HEK293 (cell line): ENCODE data around the gene GTF3C1.

Source experiments
- CTCF ChIA-PET: fragments of 350-600 bp; formaldehyde crosslinking; extraction: SDS; loops from one replicate; lab custom pipeline; 2021; ENCODE audit warnings: antibody characterized with exemption; lab: Yijun Ruan, JAX
- POLR2A ChIA-PET: fragments of 300-600 bp; formaldehyde crosslinking; extraction: SDS; loops from one replicate; lab custom pipeline; 2020; ENCODE audit warnings: antibody characterized with exemption, inconsistent platforms; lab: Yijun Ruan, JAX
- H3K27ac ChIP-seq: fragments of 200-500 bp; sonication (Bioruptor generic); 2 replicates; pipeline ENCODE4 v1.5.1; 2014; ENCODE audit warnings: low read depth, low read length, control low read depth, inconsistent platforms; ENCODE audit errors: extremely low read depth
- H3K36me3 ChIP-seq, 2 experiments: fragments of 200-500 bp in 1 of 2; sonication (Bioruptor generic) in 1 of 2; 1 replicate in 1 of 2; 2 replicates in 1 of 2; pipeline ENCODE4 v1.5.1; 2014 to 2017; ENCODE audit warnings: inconsistent platforms in 2 of 2, low read length in 2 of 2; ENCODE audit not compliant: control insufficient read depth in 2 of 2, insufficient read depth in 1 of 2
- H3K4me1 ChIP-seq: fragments of 200-500 bp; sonication (Bioruptor generic); 2 replicates; pipeline ENCODE4 v1.5.1; 2014; ENCODE audit warnings: mild to moderate bottlenecking, low read length, inconsistent platforms; ENCODE audit not compliant: control insufficient read depth, insufficient read depth
- H3K4me3 ChIP-seq: 2 replicates; pipeline ENCODE4 v1.5.1; 2011; ENCODE audit warnings: low read depth, mild to moderate bottlenecking, control low read depth, low read length, moderate library complexity
- H3K9me3 ChIP-seq: fragments of 200-500 bp; sonication (Bioruptor generic); 2 replicates; pipeline ENCODE4 v1.5.1; 2014; ENCODE audit warnings: low read depth, low read length, inconsistent platforms; ENCODE audit not compliant: control insufficient read depth, insufficient read depth
- TCF7L2 ChIP-seq: IDR thresholded peaks from 2 replicates; pipeline ENCODE4 v1.6.1; 2011; ENCODE audit warnings: low read depth, mild to moderate bottlenecking, inconsistent platforms, low read length, moderate library complexity, borderline replicate concordance
- TSHZ1 ChIP-seq: fragments of 450-650 bp; formaldehyde crosslinking; IDR thresholded peaks from 2 replicates; pipeline ENCODE4 v1.5.1; 2016; ENCODE audit warnings: missing biosample characterization, missing genetic modification characterization, borderline replicate concordance
- ZBTB6 ChIP-seq: fragments of 450-650 bp; formaldehyde crosslinking; IDR thresholded peaks from 2 replicates; pipeline ENCODE4 v1.5.1; 2017; ENCODE audit warnings: missing biosample characterization, missing genetic modification characterization
- ZNF169 ChIP-seq: fragments of 450-650 bp; formaldehyde crosslinking; IDR thresholded peaks from 2 replicates; pipeline ENCODE4 v1.5.1; 2016; ENCODE audit warnings: missing biosample characterization, missing genetic modification characterization
- ZNF404 ChIP-seq: fragments of 450-650 bp; formaldehyde crosslinking; IDR thresholded peaks from 2 replicates; pipeline ENCODE4 v1.5.1; 2017; ENCODE audit warnings: missing biosample characterization, missing genetic modification characterization
- ZNF513 ChIP-seq: fragments of 450-650 bp; IDR thresholded peaks from 2 replicates; pipeline ENCODE4 v1.5.1; 2018; ENCODE audit warnings: missing biosample characterization, missing genetic modification characterization
- ZNF544 ChIP-seq: fragments of 450-650 bp; formaldehyde crosslinking; IDR thresholded peaks from 2 replicates; pipeline ENCODE4 v1.5.0; 2017; ENCODE audit warnings: missing biosample characterization, missing genetic modification characterization
- ZNF549 ChIP-seq: fragments of 450-650 bp; IDR thresholded peaks from 2 replicates; pipeline ENCODE4 v1.5.1; 2018; ENCODE audit warnings: missing biosample characterization, missing genetic modification characterization, mild to moderate bottlenecking, inconsistent platforms, moderate library complexity
- ZNF560 ChIP-seq: fragments of 450-650 bp; formaldehyde crosslinking; IDR thresholded peaks from 2 replicates; pipeline ENCODE4 v1.5.1; 2017; ENCODE audit warnings: missing biosample characterization, missing genetic modification characterization, borderline replicate concordance
- ZNF580 ChIP-seq: fragments of 450-650 bp; formaldehyde crosslinking; IDR thresholded peaks from 2 replicates; pipeline ENCODE4 v1.5.1; 2016; ENCODE audit warnings: missing biosample characterization, missing genetic modification characterization
- ZNF645 ChIP-seq: fragments of 450-650 bp; formaldehyde crosslinking; IDR thresholded peaks from 2 replicates; pipeline ENCODE4; 2016; ENCODE audit warnings: missing biosample characterization, missing genetic modification characterization
- ZNF654 ChIP-seq: fragments of 450-650 bp; formaldehyde crosslinking; IDR thresholded peaks from 2 replicates; pipeline ENCODE4 v1.5.1; 2016; ENCODE audit warnings: low read depth, missing biosample characterization, missing genetic modification characterization

The GTF3C1 gene

GRCh38 chr16:27468941-27469531, 80.7 kb downstream of the GTF3C1 start:
- ChIA-PET POLR2A (no interaction called here), CTCF (no interaction called here)
- no peaks in the 10 kb centered on the region for H3K4me1 ChIP-seq
- no peak overlapping the region for H3K4me3 ChIP-seq
- H3K36me3 ChIP-seq, result peaks cover 12 to 99% of the 10 kb centered on the region in 2 experiments; a peak in 2 of 3 replicates
- H3K27ac ChIP-seq, result no peak overlapping the region
- no peak for TF ChIP-seq ZNF404 (tag by site-specific recombination)
- TF ChIP-seq ZNF513 (tag by site-specific recombination), result peak; percentile 27; the same call in 1 of the 2 replicates
- no peaks in the 10 kb centered on the region for H3K9me3 ChIP-seq

GRCh38 chr16:27465483-27465879, 84.2 kb downstream of the GTF3C1 start:
- Histone ChIP-seq H3K9me3 (no peaks in the 10 kb centered on the region), H3K27ac (no peak overlapping the region), H3K4me3 (no peak overlapping the region), H3K4me1 (no peaks in the 10 kb centered on the region), H3K36me3 (peaks cover 12 to 99% of the 10 kb centered on the region in 2 experiments; a peak in 2 of 3 replicates)
- ChIA-PET CTCF (no interaction called here), POLR2A (interaction anchor here (0.7 kb wide), 1 partner anchor 84 kb away, joined by 3 read pairs; no protein-coding TSS in a partner anchor)
- no peak for TF ChIP-seq ZNF580
- TF ChIP-seq TCF7L2, result no peak
- no peak for TF ChIP-seq ZNF645 (tag by site-specific recombination)
- TF ChIP-seq TSHZ1 (tag by site-specific recombination), result no peak
- TF ChIP-seq ZBTB6 (tag by site-specific recombination), result no peak
- TF ChIP-seq ZNF560, result no peak
- no peak for TF ChIP-seq ZNF169
- TF ChIP-seq ZNF549, result no peak
- TF ChIP-seq ZNF544 (tag by site-specific recombination), result no peak
- no peak for TF ChIP-seq ZNF654 (tag by site-specific recombination)
